Mesenchymal stem cell (in vitro differentiated cells and primary cell): Measurements from ENCODE around the gene AKAP14. TPM values are rescaled to one million over a fixed set of nuclear protein-coding genes. Genes with fewer than 3 reads are reported as not detected.

Experiments used
- DNase-seq: peaks from one replicate; pipeline ENCODE4 v3.0.0-alpha.2; 2013
- H2AFZ ChIP-seq: one replicate; pipeline ENCODE4 v1.6.1; 2013; ENCODE audit warnings: low read depth, mild to moderate bottlenecking, control low read depth, inconsistent platforms, low read length, moderate library complexity
- H2AK5ac ChIP-seq: 2 replicates; pipeline ENCODE4 v1.6.1; 2013; ENCODE audit warnings: low read length, moderate library complexity, mild to moderate bottlenecking, inconsistent platforms; ENCODE audit not compliant: severe bottlenecking
- H2BK120ac ChIP-seq: one replicate; pipeline ENCODE4 v1.6.1; 2013; ENCODE audit warnings: low read depth, mild to moderate bottlenecking, inconsistent platforms, low read length, moderate library complexity
- H2BK12ac ChIP-seq, 2 experiments: one replicate each; pipeline ENCODE4 v1.6.1; 2013; ENCODE audit warnings: inconsistent platforms in 2 of 2, low read length in 2 of 2, mild to moderate bottlenecking in 2 of 2, moderate library complexity in 2 of 2, control low read depth in 1 of 2
- H2BK15ac ChIP-seq: one replicate; pipeline ENCODE4 v1.6.1; 2013; ENCODE audit warnings: mild to moderate bottlenecking, low read depth, inconsistent platforms; ENCODE audit not compliant: poor library complexity, severe bottlenecking
- H2BK5ac ChIP-seq: 2 replicates; pipeline ENCODE4 v1.6.1; 2013; ENCODE audit warnings: low read depth, mild to moderate bottlenecking, low read length, control low read depth, inconsistent platforms; ENCODE audit not compliant: poor library complexity, severe bottlenecking
- H3K14ac ChIP-seq, 2 experiments: one replicate each; pipeline ENCODE4 v1.6.1; 2013; ENCODE audit warnings: inconsistent platforms in 2 of 2, low read length in 2 of 2, control low read depth in 1 of 2, mild to moderate bottlenecking in 1 of 2, moderate library complexity in 1 of 2
- H3K18ac ChIP-seq, 2 experiments: one replicate each; pipeline ENCODE4 v1.6.1; 2013; ENCODE audit warnings: inconsistent platforms in 2 of 2, low read length in 2 of 2, control low read depth in 1 of 2, low read depth in 1 of 2, mild to moderate bottlenecking in 1 of 2
- H3K23ac ChIP-seq, 2 experiments: one replicate each; pipeline ENCODE4 v1.6.1; 2013; ENCODE audit warnings: inconsistent platforms in 2 of 2, low read length in 2 of 2, mild to moderate bottlenecking in 2 of 2, moderate library complexity in 2 of 2, control low read depth in 1 of 2
- H3K27ac ChIP-seq: 2 replicates; pipeline ENCODE4 v1.5.1; 2013; ENCODE audit warnings: mild to moderate bottlenecking, moderate library complexity, low read length, control low read depth, inconsistent platforms; ENCODE audit not compliant: poor library complexity, severe bottlenecking
- H3K27me3 ChIP-seq, 2 experiments: 2 replicates each; pipeline versions ENCODE4 v1.6.1 to v1.7.0; 2013; ENCODE audit warnings: low read length in 2 of 2, mild to moderate bottlenecking in 2 of 2, moderate library complexity in 2 of 2, control low read depth in 1 of 2, inconsistent platforms in 1 of 2; ENCODE audit not compliant: control insufficient read depth in 1 of 2, insufficient read depth in 1 of 2
- H3K36me3 ChIP-seq, 2 experiments: 2 replicates each; pipeline versions ENCODE4 v1.6.1 to v1.7.0; 2013; ENCODE audit warnings: low read length in 2 of 2, control low read depth in 1 of 2, inconsistent platforms in 1 of 2, low read depth in 1 of 2, mild to moderate bottlenecking in 1 of 2; ENCODE audit not compliant: insufficient read depth in 2 of 2, control insufficient read depth in 1 of 2
- H3K4ac ChIP-seq, 2 experiments: one replicate each; pipeline ENCODE4 v1.6.1; 2013; ENCODE audit warnings: inconsistent platforms in 2 of 2, low read length in 2 of 2, mild to moderate bottlenecking in 2 of 2, moderate library complexity in 2 of 2, control low read depth in 1 of 2, low read depth in 1 of 2
- H3K4me1 ChIP-seq: 2 replicates; pipeline ENCODE4 v1.6.1; 2013; ENCODE audit warnings: low read depth, low read length, control low read depth; ENCODE audit not compliant: control insufficient read depth, insufficient read depth
- H3K4me2 ChIP-seq: 2 replicates; pipeline ENCODE4 v1.6.1; 2013; ENCODE audit warnings: low read length, mild to moderate bottlenecking, inconsistent platforms; ENCODE audit not compliant: poor library complexity, severe bottlenecking
- H3K4me3 ChIP-seq, 2 experiments: 2 replicates each; pipeline versions ENCODE4 v1.5.1 to v1.7.0; 2013; ENCODE audit warnings: low read length in 2 of 2, mild to moderate bottlenecking in 2 of 2, control low read depth in 1 of 2, low read depth in 1 of 2; ENCODE audit not compliant: insufficient read depth in 1 of 2
- H3K79me1 ChIP-seq: replicated peaks from 2 replicates; pipeline ENCODE4 v1.6.1; 2013; ENCODE audit warnings: mild to moderate bottlenecking, control low read depth, low read length, inconsistent platforms; ENCODE audit not compliant: poor library complexity, severe bottlenecking
- H3K9ac ChIP-seq: 2 replicates; pipeline ENCODE4 v1.7.0; 2013; ENCODE audit warnings: mild to moderate bottlenecking, low read length, moderate library complexity
- H3K9me3 ChIP-seq: 2 replicates; pipeline ENCODE4 v1.7.0; 2013; ENCODE audit warnings: mild to moderate bottlenecking, low read length; ENCODE audit not compliant: control insufficient read depth
- H4K8ac ChIP-seq: one replicate; pipeline ENCODE4 v1.6.1; 2013; ENCODE audit warnings: inconsistent platforms, mild to moderate bottlenecking, low read length, moderate library complexity
- H4K91ac ChIP-seq: one replicate; pipeline ENCODE4 v1.6.1; 2013; ENCODE audit warnings: mild to moderate bottlenecking, low read length, inconsistent platforms
- WGBS: methylation state at CpG from one replicate; pipeline ENCODE4 v1.1.7; 2013; ENCODE audit warnings: mixed read lengths; 5-methylcytosine and 5-hydroxymethylcytosine counted together
- polyA plus RNA-seq, 2 experiments: library from polyadenylated mRNA; stranded (reverse); fragments of 200-250 nt; gene quantifications; one replicate each; pipeline ENCODE4 v1.2.3, GENCODE V29; 2013

The AKAP14 gene
- polyA plus RNA-seq (2013, experiment 1 of 2): not detected
- polyA plus RNA-seq (2013, experiment 2 of 2): not detected

- Histone ChIP-seq H3K23ac (no peak within 1 kb of the TSS), H2AFZ (no peak within 1 kb of the TSS), H2BK15ac (no peak within 1 kb of the TSS), H4K8ac (no peak within 1 kb of the TSS), H2AK5ac (no peak within 1 kb of the TSS), H3K9ac (no peak within 1 kb of the TSS), H3K27me3 (peaks cover 0 to 3% of the 10 kb centered on the region in 2 experiments), H2BK120ac (no peak within 1 kb of the TSS), H2BK5ac (no peak within 1 kb of the TSS), H3K79me1 (no peaks in the 10 kb centered on the region), H3K27ac (no peak within 1 kb of the TSS), H3K9me3 (no peaks in the 10 kb centered on the region), H3K18ac (no peak within 1 kb of the TSS), H3K4me3 (no peak within 1 kb of the TSS), H3K36me3 (no peaks in the 10 kb centered on the region), H3K4ac (no peak within 1 kb of the TSS), H2BK12ac (no peak within 1 kb of the TSS), H3K4me2 (no peak within 1 kb of the TSS), H3K14ac (no peak within 1 kb of the TSS), H3K4me1 (no peaks in the 10 kb centered on the region), H4K91ac (no peak within 1 kb of the TSS)
- 73% methylated on average over 2 of the region's 4 CpGs for WGBS
- peak; percentile 22 for DNase-seq
These were observed at the start of gene AKAP14 for GRCh38 chrX:119895843-119896326. Gene AKAP14 (plus strand): TSS chrX:119895893. CDS start chrX:119903224, 7,331 bp downstream.

GRCh38 chrX:119852382-119853353, 43.0 kb upstream of the AKAP14 start, which contains the start of gene UPF3B:
Gene UPF3B (minus strand): TSS chrX:119852963. CDS start chrX:119852928, 35 bp downstream.
- Histone ChIP-seq H3K27me3 (no peaks in the 10 kb centered on the region), H3K23ac (no peak within 1 kb of the TSS), H3K27ac (peak within 1 kb of the TSS; percentile 91), H3K4me1 (no peaks in the 10 kb centered on the region), H3K4me3 (peak within 1 kb of the TSS; percentile 71 to 83), H2AFZ (no peak within 1 kb of the TSS), H3K79me1 (no peaks in the 10 kb centered on the region), H2BK15ac (peak within 1 kb of the TSS; percentile 28), H3K14ac (no peak within 1 kb of the TSS), H3K18ac (peak within 1 kb of the TSS; percentile 71 to 75), H2BK120ac (peak within 1 kb of the TSS; percentile 61), H2BK5ac (no peak within 1 kb of the TSS), H3K36me3 (peaks cover 0 to 3% of the 10 kb centered on the region in 2 experiments), H2BK12ac (no peak within 1 kb of the TSS), H3K9me3 (no peaks in the 10 kb centered on the region), H2AK5ac (no peak within 1 kb of the TSS), H3K9ac (peak within 1 kb of the TSS; percentile 90), H4K91ac (no peak within 1 kb of the TSS), H3K4ac (no peak within 1 kb of the TSS), H4K8ac (peak within 1 kb of the TSS; percentile 64), H3K4me2 (peak within 1 kb of the TSS; percentile 50)
- peak; percentile 98 for DNase-seq
- WGBS: under 1% methylated on average over 48 of the region's 54 CpGs

GRCh38 chrX:119853444-119853843, 42.2 kb upstream of the AKAP14 start:
- Histone ChIP-seq H3K27me3 (no peaks in the 10 kb centered on the region), H3K36me3 (peaks cover 0 to 3% of the 10 kb centered on the region in 2 experiments), H2AFZ (no peak overlapping the region), H2BK120ac (no peak overlapping the region), H3K18ac (no peak overlapping the region), H2BK12ac (no peak overlapping the region), H3K14ac (no peak overlapping the region), H4K8ac (no peak overlapping the region), H3K9ac (peak overlapping the region; percentile 90), H4K91ac (no peak overlapping the region), H3K79me1 (no peaks in the 10 kb centered on the region), H2BK15ac (no peak overlapping the region), H3K23ac (no peak overlapping the region), H3K9me3 (no peaks in the 10 kb centered on the region), H2BK5ac (no peak overlapping the region), H3K4ac (no peak overlapping the region), H3K4me2 (peak overlapping the region; percentile 50), H3K4me1 (no peaks in the 10 kb centered on the region), H3K27ac (no peak overlapping the region), H2AK5ac (no peak overlapping the region), H3K4me3 (peak overlapping the region in 1 of 2 experiments; percentile 83)
- WGBS: no CpG with 5 or more reads among the region's 10 CpGs
- DNase-seq: peak; percentile 3

DNA sequence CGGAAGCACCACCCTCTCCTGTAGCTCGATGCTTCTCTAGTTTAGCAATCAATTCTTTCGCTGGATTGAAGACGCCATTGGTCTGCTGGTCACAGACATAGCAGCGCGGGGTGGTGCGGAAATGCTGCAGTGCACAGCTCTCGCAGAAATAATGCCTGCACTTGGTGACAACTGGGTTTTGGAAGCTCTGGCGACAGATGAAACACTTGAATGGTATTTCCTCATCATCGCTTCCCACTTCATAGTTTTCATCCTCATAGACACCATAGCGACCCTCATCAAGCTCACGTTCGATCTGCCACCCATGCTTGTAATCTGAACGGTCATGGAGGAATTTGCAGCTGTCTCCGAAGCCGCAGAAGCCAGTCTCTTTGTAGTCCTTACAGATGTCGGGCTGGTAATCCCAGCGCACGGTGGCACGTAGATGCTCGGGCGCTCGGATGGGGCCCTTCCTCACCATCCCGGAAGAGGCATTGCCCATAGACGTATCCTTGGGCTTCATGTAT, 25.0 kb upstream of the AKAP14 start:
- H2AFZ ChIP-seq: peak overlapping the region; percentile 42
- peak overlapping the region; percentile 79 for H3K4me2 ChIP-seq
- H3K27me3 ChIP-seq: no peaks in the 10 kb centered on the region
- H3K14ac ChIP-seq: peak overlapping the region in 1 of 2 experiments; percentile 60
- peaks cover 0 to 4% of the 10 kb centered on the region in 2 experiments for H3K36me3 ChIP-seq
- H4K8ac ChIP-seq: no peak overlapping the region
- peak overlapping the region; percentile 95 for H3K27ac ChIP-seq
- no peak overlapping the region for H2BK5ac ChIP-seq
- no peak overlapping the region for H4K91ac ChIP-seq
- H3K4me3 ChIP-seq: peak overlapping the region; percentile 66 to 90
- peak overlapping the region in 1 of 2 experiments; percentile 75 for H3K4ac ChIP-seq
- no peak overlapping the region for H3K23ac ChIP-seq
- no peak overlapping the region for H2BK12ac ChIP-seq
- H2BK120ac ChIP-seq: no peak overlapping the region
- no peak overlapping the region for H2BK15ac ChIP-seq
- no peaks in the 10 kb centered on the region for H3K9me3 ChIP-seq
- 3% methylated on average over 25 of the region's 25 CpGs for WGBS
- no peaks in the 10 kb centered on the region for H3K79me1 ChIP-seq
- H3K18ac ChIP-seq: peak overlapping the region in 1 of 2 experiments; percentile 90
- peak; percentile 58 for DNase-seq
- no peak overlapping the region for H2AK5ac ChIP-seq
- peak overlapping the region; percentile 99 for H3K9ac ChIP-seq
- no peaks in the 10 kb centered on the region for H3K4me1 ChIP-seq
